ENCODE measurements around the gene FARS2. TPM values are rescaled to one million over a fixed set of nuclear protein-coding genes. Genes with fewer than 3 reads are reported as not detected.

FARS2 gene
- polyA plus RNA-seq, 1 donor (not counting 4 experiments of a cell fraction or from before 2014, with no cell fraction given): 21.3 TPM

- no peaks in the 10 kb centered on the region for H3K79me2 ChIP-seq (ENCODE audit: control insufficient read depth, insufficient read depth, low read length)
- DNase-seq (ENCODE audit: low read depth, low spot score) (no peak), FAIRE-seq (no peak)
- no peak overlapping the region for H3K4me3 ChIP-seq (ENCODE audit: control insufficient read depth in 2 of 3, extremely low read depth in 1 of 3, insufficient read depth in 2 of 3, low read depth in 1 of 3, low read length in 3 of 3)
- no peak overlapping the region for H3K9ac ChIP-seq (ENCODE audit: control insufficient read depth, extremely low read depth, insufficient read depth, low read length)
- no peaks in the 10 kb centered on the region for H3K9me1 ChIP-seq (ENCODE audit: control insufficient read depth, extremely low read depth, insufficient read depth, low read length)
- H4K20me1 ChIP-seq (ENCODE audit: control insufficient read depth, extremely low read depth, insufficient read depth, low read length): no peaks in the 10 kb centered on the region
- H3K27me3 ChIP-seq (ENCODE audit: control insufficient read depth, extremely low read depth, insufficient read depth, low read length): no peaks in the 10 kb centered on the region
- no peaks in the 10 kb centered on the region for H3K9me3 ChIP-seq (ENCODE audit: control insufficient read depth, low read depth, low read length)
- H3K27ac ChIP-seq (ENCODE audit: control insufficient read depth, insufficient read depth, low read length): no peak overlapping the region
- TF ChIP-seq CTCF (optimal IDR thresholded peaks at IDR 0.05 in 1 of 3, IDR thresholded peaks at IDR 0.05 in 1 of 3, conservative IDR thresholded peaks at IDR 0.05 in 1 of 3; ENCODE audit: extremely low read depth in 1 of 3, insufficient read depth in 2 of 3, low read length in 3 of 3) (no peak), EZH2 (IDR thresholded peaks at IDR 0.05; ENCODE audit: low read length) (no peak)
- no peak overlapping the region for H2AFZ ChIP-seq (ENCODE audit: control insufficient read depth, low read length)
- no peaks in the 10 kb centered on the region for H3K36me3 ChIP-seq (ENCODE audit: control insufficient read depth in 2 of 2, extremely low read depth in 1 of 2, insufficient read depth in 2 of 2, low read length in 2 of 2)
- no peaks in the 10 kb centered on the region for H3K4me1 ChIP-seq (ENCODE audit: control insufficient read depth, extremely low read depth, insufficient read depth, low read length)
- no peak overlapping the region for H3K4me2 ChIP-seq (ENCODE audit: control insufficient read depth, extremely low read depth, insufficient read depth, low read depth, low read length)
- dilution Hi-C loops (cut with MboI; ENCODE audit: extremely low pct_ligation_motif_present, low sequenced_read_pairs): no loop called here
These were observed 309.3 kb downstream of the FARS2 start for GRCh38 chr6:5570641-5571040.

GRCh38 chr6:5580736-5581581 lies 319.6 kb downstream of the FARS2 start:
- Histone ChIP-seq H3K9ac (ENCODE audit: control insufficient read depth, extremely low read depth, insufficient read depth, low read length) (no peak overlapping the region), H4K20me1 (ENCODE audit: control insufficient read depth, extremely low read depth, insufficient read depth, low read length) (no peaks in the 10 kb centered on the region), H3K9me1 (ENCODE audit: control insufficient read depth, extremely low read depth, insufficient read depth, low read length) (no peaks in the 10 kb centered on the region), H3K4me1 (ENCODE audit: control insufficient read depth, extremely low read depth, insufficient read depth, low read length) (no peaks in the 10 kb centered on the region), H3K4me2 (ENCODE audit: control insufficient read depth, extremely low read depth, insufficient read depth, low read depth, low read length) (no peak overlapping the region), H3K79me2 (ENCODE audit: control insufficient read depth, insufficient read depth, low read length) (no peaks in the 10 kb centered on the region), H3K27ac (ENCODE audit: control insufficient read depth, insufficient read depth, low read length) (no peak overlapping the region), H3K4me3 (ENCODE audit: control insufficient read depth in 2 of 3, extremely low read depth in 1 of 3, insufficient read depth in 2 of 3, low read depth in 1 of 3, low read length in 3 of 3) (no peak overlapping the region), H3K9me3 (ENCODE audit: control insufficient read depth, low read depth, low read length) (no peaks in the 10 kb centered on the region), H2AFZ (ENCODE audit: control insufficient read depth, low read length) (no peak overlapping the region), H3K27me3 (ENCODE audit: control insufficient read depth, extremely low read depth, insufficient read depth, low read length) (no peaks in the 10 kb centered on the region), H3K36me3 (ENCODE audit: control insufficient read depth in 2 of 2, extremely low read depth in 1 of 2, insufficient read depth in 2 of 2, low read length in 2 of 2) (no peaks in the 10 kb centered on the region)
- no peak for TF ChIP-seq EZH2 (IDR thresholded peaks at IDR 0.05; ENCODE audit: low read length)
- FAIRE-seq (no peak), DNase-seq (ENCODE audit: low read depth, low spot score) (no peak)
- dilution Hi-C loops (cut with MboI; ENCODE audit: extremely low pct_ligation_motif_present, low sequenced_read_pairs): no loop called here
